Measurements from ENCODE around the gene DDR1.
"Not testable (repeated sequence)": the region's sequence is repeated elsewhere in the genome, so short reads cannot be mapped to it uniquely, and the experiment has no call there.

The DDR1 gene

DNA sequence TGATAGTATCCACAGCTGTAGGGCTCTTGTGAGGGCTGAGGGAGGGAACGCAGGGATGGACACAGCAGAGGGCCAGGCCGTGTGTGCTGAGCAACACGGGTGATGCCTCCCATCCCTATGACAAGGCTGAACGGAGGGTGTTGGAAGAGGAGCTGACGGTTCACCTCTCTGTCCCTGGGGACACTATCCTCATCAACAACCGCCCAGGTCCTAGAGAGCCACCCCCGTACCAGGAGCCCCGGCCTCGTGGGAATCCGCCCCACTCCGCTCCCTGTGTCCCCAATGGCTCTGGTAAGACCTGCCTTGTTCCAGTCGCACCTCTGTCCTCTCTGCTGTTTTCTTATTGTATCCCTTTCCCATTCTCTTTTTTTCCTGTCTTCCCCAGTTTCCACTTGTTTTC, 10.1 kb downstream of the DDR1 start:
- no peak for DNase-seq (ENCODE audit: low spot score)

DNA sequence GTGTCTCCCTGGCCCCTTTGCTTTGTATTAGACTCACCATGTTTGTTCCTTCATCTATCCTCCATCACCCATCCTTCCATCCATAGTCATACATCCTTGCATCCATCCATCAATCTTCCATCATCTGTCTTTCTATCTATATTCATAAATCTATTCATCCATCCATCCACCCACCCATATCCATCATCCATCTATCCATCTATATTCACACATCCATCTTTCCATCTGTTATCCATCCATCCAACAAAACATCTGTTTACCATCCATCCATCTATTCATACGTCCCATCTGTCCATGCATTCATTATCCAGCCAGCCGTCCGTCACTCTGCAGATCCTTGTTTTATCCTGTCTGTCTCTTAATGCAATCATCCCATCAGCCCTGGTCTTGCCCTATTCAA, 10.6 kb downstream of the DDR1 start:
- DNase-seq (ENCODE audit: low spot score) = no peak

DNA sequence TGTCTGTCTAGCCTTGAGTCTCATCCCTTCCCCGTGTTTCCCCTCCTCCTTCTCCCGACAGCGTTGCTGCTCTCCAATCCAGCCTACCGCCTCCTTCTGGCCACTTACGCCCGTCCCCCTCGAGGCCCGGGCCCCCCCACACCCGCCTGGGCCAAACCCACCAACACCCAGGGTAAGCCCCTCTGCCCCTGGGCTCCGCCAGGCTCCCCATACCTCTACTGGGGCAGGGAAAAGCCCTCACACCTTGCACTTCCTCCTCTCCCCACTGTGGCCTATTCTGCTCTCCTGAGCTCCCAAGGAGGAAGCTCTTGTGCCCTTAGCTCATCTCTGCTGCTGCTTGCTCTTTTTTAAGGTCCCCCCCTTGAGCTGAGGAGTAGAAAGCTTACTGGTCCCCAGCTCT, 11.0 kb downstream of the DDR1 start:
- DNase-seq (ENCODE audit: low spot score) = no peak

DNA sequence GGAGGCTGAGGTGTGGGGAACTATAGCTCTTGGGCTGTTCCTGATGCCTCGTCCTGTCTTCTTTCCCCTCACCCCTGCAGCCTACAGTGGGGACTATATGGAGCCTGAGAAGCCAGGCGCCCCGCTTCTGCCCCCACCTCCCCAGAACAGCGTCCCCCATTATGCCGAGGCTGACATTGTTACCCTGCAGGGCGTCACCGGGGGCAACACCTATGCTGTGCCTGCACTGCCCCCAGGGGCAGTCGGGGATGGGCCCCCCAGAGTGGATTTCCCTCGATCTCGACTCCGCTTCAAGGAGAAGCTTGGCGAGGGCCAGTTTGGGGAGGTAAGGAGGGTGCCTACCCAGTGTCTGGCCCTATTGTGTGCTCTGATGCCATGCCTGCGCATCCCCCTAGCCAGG, 12.2 kb downstream of the DDR1 start:
- DNase-seq (ENCODE audit: low spot score) = no peak

- no peak for DNase-seq (ENCODE audit: low spot score)
Measured at GRCh38 chr6:30897882-30898281, 13.6 kb downstream of the DDR1 start.

DNA sequence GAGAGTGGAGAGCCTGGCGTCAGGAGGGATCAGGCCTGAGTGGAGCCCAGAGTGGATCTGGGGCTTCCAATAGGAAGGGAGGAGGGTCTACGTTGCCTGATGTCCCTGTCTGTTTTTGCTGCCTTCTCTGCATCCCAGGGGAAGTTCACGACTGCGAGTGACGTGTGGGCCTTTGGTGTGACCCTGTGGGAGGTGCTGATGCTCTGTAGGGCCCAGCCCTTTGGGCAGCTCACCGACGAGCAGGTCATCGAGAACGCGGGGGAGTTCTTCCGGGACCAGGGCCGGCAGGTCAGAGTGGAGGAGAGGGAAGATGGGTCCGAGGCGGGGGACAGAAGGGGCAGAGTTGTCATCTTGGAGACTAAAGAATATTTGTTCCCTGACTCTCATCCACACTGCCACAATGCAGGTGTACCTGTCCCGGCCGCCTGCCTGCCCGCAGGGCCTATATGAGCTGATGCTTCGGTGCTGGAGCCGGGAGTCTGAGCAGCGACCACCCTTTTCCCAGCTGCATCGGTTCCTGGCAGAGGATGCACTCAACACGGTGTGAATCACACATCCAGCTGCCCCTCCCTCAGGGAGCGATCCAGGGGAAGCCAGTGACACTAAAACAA, 14.5 kb downstream of the DDR1 start:
- no peak for DNase-seq (ENCODE audit: low spot score)

GRCh38 chr6:30900863-30901417, 16.6 kb downstream of the DDR1 start:
- DNase-seq (ENCODE audit: low spot score) = no peak

GRCh38 chr6:30901436-30901835, 17.1 kb downstream of the DDR1 start:
- no peak for DNase-seq (ENCODE audit: low spot score)

DNA sequence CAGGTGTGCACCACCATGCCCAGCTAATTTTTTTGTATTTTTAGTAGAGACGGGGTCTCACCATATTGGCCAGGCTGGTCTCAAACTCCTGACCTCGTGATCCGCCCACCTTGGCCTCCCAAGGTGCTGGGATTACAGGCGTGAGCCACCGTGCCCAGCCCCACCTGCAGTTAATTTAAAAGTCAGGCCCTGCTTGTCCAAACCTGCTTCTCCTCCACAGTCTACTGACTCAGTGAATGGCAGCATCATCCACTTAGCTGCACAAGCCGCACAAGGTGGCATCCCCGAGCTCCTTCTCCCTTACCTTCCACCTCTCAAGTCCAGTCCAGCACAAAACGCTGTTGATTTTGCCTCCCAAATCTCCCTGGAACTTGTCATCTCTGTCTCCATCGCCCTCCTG, 17.9 kb downstream of the DDR1 start:
- DNase-seq (ENCODE audit: low spot score) = not testable (repeated sequence)

GRCh38 chr6:30902709-30903108, 18.4 kb downstream of the DDR1 start:
- DNase-seq (ENCODE audit: low spot score) = no peak

- no peak for DNase-seq (ENCODE audit: low spot score)
Measured at GRCh38 chr6:30903236-30903635, 18.9 kb downstream of the DDR1 start.

DNA sequence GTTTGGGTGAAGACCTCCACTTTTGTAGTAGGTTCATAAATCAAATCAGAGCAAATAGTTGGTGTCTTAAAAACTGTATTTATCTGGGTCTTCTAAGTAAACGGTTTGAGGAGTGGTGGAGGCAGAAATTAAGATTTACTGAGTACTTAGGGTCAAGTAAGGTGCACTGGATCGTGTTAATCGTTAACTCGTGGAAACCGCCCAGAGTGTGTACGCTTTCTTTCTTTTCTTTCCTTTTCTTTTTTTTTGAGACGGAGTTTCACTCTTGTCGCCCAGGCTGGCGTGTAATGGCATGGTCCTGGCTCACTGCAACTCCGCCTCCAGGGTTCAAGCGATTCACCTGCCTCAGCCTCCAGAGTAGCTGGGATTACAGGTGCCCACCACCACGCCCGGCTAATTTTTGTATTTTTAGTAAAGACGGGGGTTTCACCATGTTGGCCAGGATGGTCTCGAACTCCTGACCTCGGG, 23.0 kb downstream of the DDR1 start:
- not testable (repeated sequence) for DNase-seq (ENCODE audit: low spot score)

GRCh38 chr6:30907758-30908591, 23.7 kb downstream of the DDR1 start, which contains the start of gene GTF2H4:
GTF2H4 (plus strand) TSS chr6:30908207.
- peak; percentile 83 for DNase-seq (ENCODE audit: low spot score)

DNA sequence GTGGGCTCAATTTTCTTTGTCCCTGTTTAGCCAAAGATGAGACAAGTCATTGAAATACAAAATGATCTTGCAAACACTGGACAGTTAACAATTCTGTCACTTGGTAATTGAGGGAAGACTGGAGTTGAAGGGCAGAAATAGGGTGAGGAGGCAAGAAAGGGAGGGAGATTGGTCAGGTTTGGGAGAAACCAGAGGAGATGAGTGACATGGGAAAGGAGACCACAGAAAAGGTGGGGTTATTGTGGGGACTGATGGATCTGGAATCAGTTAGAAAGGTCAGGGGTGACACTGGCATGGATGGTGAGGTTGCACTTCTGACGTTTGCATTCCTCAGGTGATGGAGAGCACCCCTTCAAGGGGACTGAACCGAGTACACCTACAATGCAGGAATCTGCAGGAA, 24.4 kb downstream of the DDR1 start:
- DNase-seq (ENCODE audit: low spot score) = no peak

DNA sequence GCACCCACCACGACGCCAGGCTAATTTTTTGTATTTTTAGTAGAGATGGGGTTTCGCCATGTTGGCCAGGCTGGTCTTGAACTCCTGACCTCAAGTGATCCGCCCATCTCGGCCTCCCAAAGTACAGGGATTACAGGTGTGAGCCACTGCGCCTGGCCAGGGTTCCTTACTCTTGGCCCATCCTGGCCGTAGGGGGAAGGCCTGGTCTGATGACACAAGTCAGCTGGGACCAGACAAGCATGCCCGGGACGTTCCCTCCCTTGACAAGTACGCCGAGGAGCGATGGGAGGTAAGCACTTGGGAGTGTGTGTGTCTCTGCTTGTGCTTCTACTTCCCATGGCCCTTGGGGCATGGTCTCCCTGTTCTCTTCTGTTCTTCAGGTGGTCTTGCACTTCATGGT, 26.2 kb downstream of the DDR1 start:
- DNase-seq (ENCODE audit: low spot score) = not testable (repeated sequence)

GRCh38 chr6:30912746-30913520, 28.6 kb downstream of the DDR1 start:
- DNase-seq (ENCODE audit: low spot score) = no peak

GRCh38 chr6:30913721-30914075, 29.4 kb downstream of the DDR1 start:
- no peak for DNase-seq (ENCODE audit: low spot score)

DNA sequence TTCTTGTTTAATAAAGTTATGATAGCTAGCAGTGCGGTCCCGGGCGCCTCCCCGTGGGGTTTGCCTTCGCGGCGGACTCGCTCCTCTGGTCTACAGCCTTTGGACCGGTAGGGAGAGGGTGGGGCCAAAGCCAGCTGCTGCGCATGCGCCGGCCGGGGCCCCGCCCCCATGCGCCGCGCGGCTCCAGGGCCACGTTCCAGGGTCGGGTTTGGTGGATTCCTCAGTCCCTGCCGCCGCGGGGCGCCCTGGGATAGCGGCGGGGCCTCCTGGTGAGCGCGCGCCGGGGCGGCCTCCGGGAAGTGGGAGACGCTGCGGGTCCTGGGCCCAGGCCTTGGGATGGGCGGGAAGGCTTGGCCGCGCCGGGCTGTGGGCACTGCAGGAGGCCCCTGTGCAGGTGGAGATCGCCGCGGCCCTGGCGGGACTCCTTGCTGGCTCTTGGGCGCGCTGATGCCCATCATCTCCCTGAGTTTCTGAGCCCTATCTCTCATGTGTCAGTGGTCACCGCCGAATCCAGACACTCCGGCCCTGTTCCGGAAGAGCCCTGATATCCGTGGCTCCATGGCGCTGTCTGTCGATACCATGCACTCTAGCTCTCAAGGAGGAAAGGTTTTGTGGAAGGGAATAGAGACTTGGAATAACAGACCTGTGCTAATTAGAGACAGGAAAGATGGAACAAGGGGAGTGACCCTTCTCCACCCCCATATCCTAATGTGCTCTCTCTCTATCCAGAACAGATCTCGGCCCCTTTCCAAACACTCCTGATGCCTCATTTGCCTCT, 29.9 kb downstream of the DDR1 start, which contains the start of gene VARS2:
TSS of gene VARS2 (plus strand) at position 163 of the 778 bp plus-strand sequence. CDS start at position 762, 599 bp downstream.
- peak; percentile 96 for DNase-seq (ENCODE audit: low spot score)

DNA sequence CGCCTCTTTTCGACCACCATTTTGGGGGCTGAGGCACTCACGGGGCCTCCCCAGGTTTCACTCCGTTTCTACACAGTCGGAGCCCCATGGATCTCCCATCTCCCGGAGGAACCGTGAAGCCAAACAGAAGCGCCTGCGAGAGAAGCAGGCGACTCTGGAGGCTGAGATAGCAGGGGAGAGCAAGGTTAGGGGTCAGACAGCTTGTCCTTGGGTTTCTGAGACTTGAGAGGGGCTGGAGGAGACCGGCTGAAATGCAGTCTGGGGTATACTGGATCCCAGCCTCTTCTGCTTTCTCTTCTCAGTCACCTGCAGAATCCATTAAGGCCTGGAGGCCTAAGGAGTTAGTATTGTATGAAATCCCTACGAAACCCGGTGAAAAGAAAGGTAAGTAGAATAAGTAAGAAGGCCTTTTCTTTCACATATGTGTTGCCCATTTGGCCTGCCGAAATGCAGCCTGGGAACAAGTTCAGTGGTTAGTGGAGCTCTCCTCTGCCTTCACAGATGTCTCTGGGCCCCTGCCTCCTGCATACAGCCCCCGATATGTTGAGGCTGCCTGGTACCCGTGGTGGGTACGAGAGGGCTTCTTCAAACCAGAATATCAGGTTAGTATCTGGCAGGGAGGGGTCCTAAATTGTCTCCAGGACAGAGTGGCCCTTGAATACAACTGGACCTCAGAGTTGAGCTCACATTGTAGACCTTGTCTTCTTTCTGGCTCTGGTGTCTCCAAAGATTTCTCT, 30.7 kb downstream of the DDR1 start:
- no peak for DNase-seq (ENCODE audit: low spot score)

DNA sequence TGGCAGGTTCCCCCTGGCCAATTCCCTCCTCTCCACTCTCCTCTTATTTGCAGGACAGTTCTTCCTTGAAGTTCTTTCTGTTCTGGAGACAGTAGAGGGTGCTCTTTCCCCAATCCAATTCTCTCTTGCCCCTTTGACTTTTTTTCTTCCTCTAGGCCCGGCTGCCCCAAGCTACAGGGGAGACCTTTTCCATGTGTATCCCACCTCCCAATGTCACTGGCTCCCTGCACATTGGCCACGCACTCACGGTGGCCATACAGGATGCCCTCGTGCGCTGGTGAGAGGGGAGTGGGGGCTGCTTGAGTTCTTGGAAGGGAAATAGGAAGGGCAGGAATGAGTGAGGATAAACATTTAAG, 31.2 kb downstream of the DDR1 start:
- peak; percentile 80 for DNase-seq (ENCODE audit: low spot score)

DNA sequence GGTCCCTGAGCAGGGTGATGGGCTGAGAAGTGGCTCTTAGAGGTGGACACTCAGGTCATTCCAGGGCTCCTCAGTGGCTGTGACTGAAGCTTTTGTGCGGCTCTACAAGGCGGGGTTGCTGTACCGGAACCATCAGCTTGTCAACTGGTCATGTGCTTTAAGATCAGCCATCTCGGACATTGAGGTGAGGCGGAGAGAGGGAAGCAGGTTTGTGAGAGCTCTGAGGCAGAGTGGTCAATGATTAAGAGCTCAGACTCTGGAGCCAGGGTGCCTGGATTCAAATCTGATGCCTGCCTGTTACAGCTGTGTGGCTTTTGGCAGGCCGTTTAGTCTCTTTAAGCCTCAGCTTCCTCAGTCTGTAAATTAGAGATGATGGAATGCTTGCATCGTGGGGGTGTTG, 32.7 kb downstream of the DDR1 start:
- DNase-seq (ENCODE audit: low spot score) = no peak
